PC-3 (cell line): ENCODE data around the gene LDLRAP1.

Experiments
- EZH2 ChIP-seq: fragments of 300-600 bp; sonication (generic); IDR thresholded peaks from one replicate; pipeline ENCODE4 v1.6.1; 2017; ENCODE audit warnings: antibody characterized with exemption, mild to moderate bottlenecking, low read length; ENCODE audit not compliant: unreplicated experiment
- TF ChIP-seq, protein P1 (sequence below): fragments of 300-600 bp; sonication (generic); conservative IDR thresholded peaks from 2 replicates; pipeline ENCODE4 v1.5.1; 2017; ENCODE audit warnings: antibody characterized with exemption, low read depth, mild to moderate bottlenecking, low read length

- TF ChIP-seq, protein P1, sequence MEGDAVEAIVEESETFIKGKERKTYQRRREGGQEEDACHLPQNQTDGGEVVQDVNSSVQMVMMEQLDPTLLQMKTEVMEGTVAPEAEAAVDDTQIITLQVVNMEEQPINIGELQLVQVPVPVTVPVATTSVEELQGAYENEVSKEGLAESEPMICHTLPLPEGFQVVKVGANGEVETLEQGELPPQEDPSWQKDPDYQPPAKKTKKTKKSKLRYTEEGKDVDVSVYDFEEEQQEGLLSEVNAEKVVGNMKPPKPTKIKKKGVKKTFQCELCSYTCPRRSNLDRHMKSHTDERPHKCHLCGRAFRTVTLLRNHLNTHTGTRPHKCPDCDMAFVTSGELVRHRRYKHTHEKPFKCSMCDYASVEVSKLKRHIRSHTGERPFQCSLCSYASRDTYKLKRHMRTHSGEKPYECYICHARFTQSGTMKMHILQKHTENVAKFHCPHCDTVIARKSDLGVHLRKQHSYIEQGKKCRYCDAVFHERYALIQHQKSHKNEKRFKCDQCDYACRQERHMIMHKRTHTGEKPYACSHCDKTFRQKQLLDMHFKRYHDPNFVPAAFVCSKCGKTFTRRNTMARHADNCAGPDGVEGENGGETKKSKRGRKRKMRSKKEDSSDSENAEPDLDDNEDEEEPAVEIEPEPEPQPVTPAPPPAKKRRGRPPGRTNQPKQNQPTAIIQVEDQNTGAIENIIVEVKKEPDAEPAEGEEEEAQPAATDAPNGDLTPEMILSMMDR, result no peak
- no peak for TF ChIP-seq EZH2
Observed at GRCh38 chr1:25559031-25559430, 15.6 kb downstream of the LDLRAP1 start.
